IPS-NIHi7 (cell line): ENCODE data around the gene ANXA6.
"Not testable (repeated sequence)": the region's sequence is repeated elsewhere in the genome, so short reads cannot be mapped to it uniquely, and the experiment has no call there.

Experiments used
- DNase-seq: peaks from one replicate; pipeline ENCODE4 v3.0.0; 2012; ENCODE audit warnings: mixed read lengths; ENCODE audit errors: extremely low spot score

The ANXA6 gene

GRCh38 chr5:151157426-151158286 is at the start of gene ANXA6:
TSS of gene ANXA6 (minus strand) at chr5:151157779. CDS start at chr5:151147901, 9,878 bp downstream.
- peak; percentile 95 for DNase-seq

GRCh38 chr5:151205411-151205810 is 47.8 kb upstream of the ANXA6 start:
- no peak for DNase-seq

- DNase-seq = no peak
Measured at GRCh38 chr5:151204051-151204450, 46.5 kb upstream of the ANXA6 start.

- DNase-seq = no peak
Measured at GRCh38 chr5:151202381-151203139, 45.0 kb upstream of the ANXA6 start.

- DNase-seq = no peak
Measured at GRCh38 chr5:151200913-151201595, 43.5 kb upstream of the ANXA6 start.

- no peak for DNase-seq
Measured at GRCh38 chr5:151199581-151200185, 42.1 kb upstream of the ANXA6 start.

GRCh38 chr5:151198861-151199260 is 41.3 kb upstream of the ANXA6 start:
- DNase-seq = no peak

- not testable (repeated sequence) for DNase-seq
Measured at GRCh38 chr5:151197291-151197600, 39.7 kb upstream of the ANXA6 start.

GRCh38 chr5:151196556-151197290 is 39.1 kb upstream of the ANXA6 start:
- no peak for DNase-seq

- no peak for DNase-seq
Measured at GRCh38 chr5:151195622-151196021, 38.0 kb upstream of the ANXA6 start.

GRCh38 chr5:151192626-151193025 is 35.0 kb upstream of the ANXA6 start:
- no peak for DNase-seq

GRCh38 chr5:151191661-151192060 is 34.1 kb upstream of the ANXA6 start:
- DNase-seq = no peak

- DNase-seq = no peak
Measured at GRCh38 chr5:151189151-151189550, 31.6 kb upstream of the ANXA6 start.

GRCh38 chr5:151186538-151186937 is 29.0 kb upstream of the ANXA6 start:
- no peak for DNase-seq

GRCh38 chr5:151186052-151186451 is 28.5 kb upstream of the ANXA6 start:
- no peak for DNase-seq

- DNase-seq = no peak
Measured at GRCh38 chr5:151184316-151185042, 26.9 kb upstream of the ANXA6 start.

GRCh38 chr5:151183456-151184245 is 26.1 kb upstream of the ANXA6 start:
- no peak for DNase-seq

- no peak for DNase-seq
Measured at GRCh38 chr5:151182976-151183375, 25.4 kb upstream of the ANXA6 start.

GRCh38 chr5:151182524-151182900 is 24.9 kb upstream of the ANXA6 start:
- no peak for DNase-seq
